GM12874 (cell line): ENCODE results near the gene DCTPP1.

Experiments used
- CTCF ChIP-seq: IDR thresholded peaks from 2 replicates; pipeline ENCODE4 v1.5.1; 2011; ENCODE audit warnings: low read depth, mild to moderate bottlenecking, control low read depth, low read length, moderate library complexity; ENCODE audit not compliant: insufficient read depth

Gene DCTPP1

GRCh38 chr16:30470632-30470995 is 40.8 kb upstream of the DCTPP1 start:
- TF ChIP-seq CTCF = no peak

- no peak for TF ChIP-seq CTCF
Observed at GRCh38 chr16:30470170-30470512, 40.3 kb upstream of the DCTPP1 start.

DNA sequence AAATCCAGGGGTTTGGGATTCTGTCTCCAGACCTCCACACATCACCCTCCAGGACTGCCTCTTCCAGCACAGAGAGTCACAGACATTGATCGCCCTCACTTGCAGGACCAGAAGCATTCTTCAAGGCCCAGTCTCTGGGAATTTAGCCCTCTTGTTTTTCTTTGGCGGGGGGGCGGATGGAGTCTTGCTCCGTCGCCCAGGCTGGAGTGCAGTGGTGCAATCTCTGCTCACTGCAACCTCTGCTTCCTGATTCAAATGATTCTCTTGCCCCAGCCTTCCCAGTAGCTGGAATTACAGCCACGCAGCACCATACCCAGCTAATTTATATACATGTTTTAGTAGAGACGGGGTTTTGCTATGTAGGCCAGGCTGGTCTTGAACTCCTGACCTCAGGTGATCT is 34.2 kb upstream of the DCTPP1 start:
- TF ChIP-seq CTCF = no peak

- no peak for TF ChIP-seq CTCF
Observed at GRCh38 chr16:30459456-30459855, 29.6 kb upstream of the DCTPP1 start.

- TF ChIP-seq CTCF = no peak
Observed at GRCh38 chr16:30458561-30459394, 28.9 kb upstream of the DCTPP1 start.

GRCh38 chr16:30457743-30458560 is 28.1 kb upstream of the DCTPP1 start:
- TF ChIP-seq CTCF = no peak

DNA sequence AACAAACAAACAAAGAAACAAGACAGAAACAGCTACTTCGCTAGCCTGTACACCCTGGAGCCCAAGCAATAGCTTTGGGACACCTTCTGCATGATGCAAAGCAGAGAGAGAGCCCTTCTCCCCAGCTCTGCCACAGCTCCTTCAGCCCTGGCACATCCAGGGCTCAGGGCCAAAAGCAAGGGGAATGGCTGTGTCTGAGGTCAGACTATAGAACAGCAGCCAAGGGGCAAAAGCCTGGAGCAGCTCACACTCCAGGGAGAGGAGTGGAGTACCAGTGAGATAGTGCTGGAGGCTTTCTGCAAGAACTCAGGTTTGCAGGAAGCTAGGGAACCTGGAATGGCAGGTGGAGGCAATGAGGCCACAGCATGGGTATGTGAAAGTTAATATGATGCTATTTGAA is 27.4 kb upstream of the DCTPP1 start:
- no peak for TF ChIP-seq CTCF
